CD4-positive, alpha-beta memory T cell (primary cell): Measurements from ENCODE around the gene MACROD2. TPM values are rescaled to one million over a fixed set of nuclear protein-coding genes. Genes with fewer than 3 reads are reported as not detected.
A peak's percentile ranks its signal among the peaks of the same experiment; 100 is the strongest.
"Not testable (repeated sequence)": the region's sequence is repeated elsewhere in the genome, so short reads cannot be mapped to it uniquely, and the experiment has no call there.

Source experiments
- CTCF ChIA-PET: fragments of 350-600 bp; sonication (Branson Sonifier 250); formaldehyde crosslinking; loops from one replicate; lab custom pipeline; 2021; ENCODE audit warnings: inconsistent platforms; ENCODE audit not compliant: partially characterized antibody; lab: Charles Lee
- POLR2A ChIA-PET: fragments of 350-600 bp; sonication (Branson Sonifier 250); formaldehyde crosslinking; loops from one replicate; lab custom pipeline; 2021; ENCODE audit not compliant: partially characterized antibody; lab: Charles Lee
- DNase-seq, 5 donors: peaks; one replicate each; pipeline versions ENCODE4 v3.0.0 to v3.0.0-alpha.2; 2020 to 2022; ENCODE audit warnings: mixed read lengths in 1 of 5
- H3K27ac ChIP-seq: one replicate; pipeline ENCODE4 v1.7.0; 2013; ENCODE audit warnings: low read depth, low read length
- H3K27me3 ChIP-seq: 2 replicates; pipeline ENCODE4 v1.7.0; 2013; ENCODE audit warnings: mild to moderate bottlenecking, low read length, moderate library complexity; ENCODE audit not compliant: insufficient read depth
- H3K36me3 ChIP-seq: 2 replicates; pipeline ENCODE4 v1.7.0; 2013; ENCODE audit warnings: mild to moderate bottlenecking, low read length, moderate library complexity; ENCODE audit not compliant: insufficient read depth
- H3K4me1 ChIP-seq: 2 replicates; pipeline ENCODE4 v1.7.0; 2013; ENCODE audit warnings: mild to moderate bottlenecking, low read length, moderate library complexity; ENCODE audit not compliant: insufficient read depth
- H3K4me3 ChIP-seq, 2 donors: one replicate each; pipeline ENCODE4 v1.7.0; 2013; ENCODE audit warnings: low read length in 2 of 2, mild to moderate bottlenecking in 1 of 2
- H3K9me3 ChIP-seq, 2 donors: one replicate each; pipeline ENCODE4 v1.7.0; 2013; ENCODE audit warnings: low read length in 2 of 2, control low read depth in 1 of 2; ENCODE audit not compliant: control insufficient read depth in 1 of 2
- H3K27ac Mint-ChIP-seq, 7 donors: one replicate each; pipeline ENCODE4 v1.8.0; 2020 to 2021; ENCODE audit warnings: mixed read lengths in 7 of 7, mild to moderate bottlenecking in 6 of 7, inconsistent platforms in 3 of 7, moderate library complexity in 3 of 7
- H3K27me3 Mint-ChIP-seq, 2 donors: one replicate each; pipeline ENCODE4 v1.8.0; 2020 to 2021; ENCODE audit warnings: mixed read lengths in 2 of 2
- H3K36me3 Mint-ChIP-seq, 2 donors: one replicate each; pipeline ENCODE4 v1.8.0; 2020 to 2021; ENCODE audit warnings: mixed read lengths in 2 of 2, inconsistent platforms in 1 of 2, mild to moderate bottlenecking in 1 of 2
- H3K4me1 Mint-ChIP-seq, 4 donors: one replicate each; pipeline ENCODE4 v1.8.0; 2020 to 2021; ENCODE audit warnings: mixed read lengths in 4 of 4, mild to moderate bottlenecking in 1 of 4
- H3K4me3 Mint-ChIP-seq, 8 donors: one replicate each; pipeline ENCODE4 v1.8.0; 2020 to 2021; ENCODE audit warnings: mixed read lengths in 8 of 8, mild to moderate bottlenecking in 7 of 8, moderate library complexity in 6 of 8, inconsistent platforms in 3 of 8
- H3K9me3 Mint-ChIP-seq, 8 donors: one replicate each; pipeline ENCODE4 v1.8.0; 2020 to 2021; ENCODE audit warnings: mixed read lengths in 8 of 8, mild to moderate bottlenecking in 5 of 8, inconsistent platforms in 3 of 8, moderate library complexity in 1 of 8
- intact Hi-C: fragments of 100-400 bp; cut with micrococcal nuclease; formaldehyde crosslinking; loops from one replicate; pipeline ENCODE4 v1.15.1; 2023
- polyA plus RNA-seq, 2 donors: library from polyadenylated mRNA; unstranded; fragments of 300-500 nt; fragmentation: Illumina TruSeq; gene quantifications; one replicate each; pipeline ENCODE4 v1.2.3, GENCODE V29; 2021
- total RNA-seq, 2 experiments: library from RNA; stranded (reverse); gene quantifications; one replicate each; pipeline ENCODE4 v1.2.3, GENCODE V29; 2021

The MACROD2 gene
- total and polyA plus RNA-seq, 4 experiments from 2014 or later, result not detected

GRCh38 chr20:14921513-14921912, 926.2 kb downstream of the MACROD2 start:
- H3K27me3 ChIP-seq, result no peaks in the 10 kb centered on the region
- CTCF ChIA-PET, result no interaction called here
- peaks cover 0 to 19% (median 10%) of the 10 kb centered on the region in 8 donors for H3K9me3 Mint-ChIP-seq
- H3K36me3 Mint-ChIP-seq, result no peaks in the 10 kb centered on the region
- no peak for DNase-seq
- no peaks in the 10 kb centered on the region for H3K4me1 Mint-ChIP-seq
- H3K4me1 ChIP-seq, result no peaks in the 10 kb centered on the region
- no peaks in the 10 kb centered on the region for H3K36me3 ChIP-seq
- H3K27ac Mint-ChIP-seq, result no peak overlapping the region
- intact Hi-C loops, result no loop called here
- H3K27me3 Mint-ChIP-seq, result no peaks in the 10 kb centered on the region
- H3K9me3 ChIP-seq, result no peaks in the 10 kb centered on the region
- no peak overlapping the region for H3K4me3 ChIP-seq
- POLR2A ChIA-PET, result no interaction called here
- no peak overlapping the region for H3K27ac ChIP-seq
- no peak overlapping the region for H3K4me3 Mint-ChIP-seq

DNA sequence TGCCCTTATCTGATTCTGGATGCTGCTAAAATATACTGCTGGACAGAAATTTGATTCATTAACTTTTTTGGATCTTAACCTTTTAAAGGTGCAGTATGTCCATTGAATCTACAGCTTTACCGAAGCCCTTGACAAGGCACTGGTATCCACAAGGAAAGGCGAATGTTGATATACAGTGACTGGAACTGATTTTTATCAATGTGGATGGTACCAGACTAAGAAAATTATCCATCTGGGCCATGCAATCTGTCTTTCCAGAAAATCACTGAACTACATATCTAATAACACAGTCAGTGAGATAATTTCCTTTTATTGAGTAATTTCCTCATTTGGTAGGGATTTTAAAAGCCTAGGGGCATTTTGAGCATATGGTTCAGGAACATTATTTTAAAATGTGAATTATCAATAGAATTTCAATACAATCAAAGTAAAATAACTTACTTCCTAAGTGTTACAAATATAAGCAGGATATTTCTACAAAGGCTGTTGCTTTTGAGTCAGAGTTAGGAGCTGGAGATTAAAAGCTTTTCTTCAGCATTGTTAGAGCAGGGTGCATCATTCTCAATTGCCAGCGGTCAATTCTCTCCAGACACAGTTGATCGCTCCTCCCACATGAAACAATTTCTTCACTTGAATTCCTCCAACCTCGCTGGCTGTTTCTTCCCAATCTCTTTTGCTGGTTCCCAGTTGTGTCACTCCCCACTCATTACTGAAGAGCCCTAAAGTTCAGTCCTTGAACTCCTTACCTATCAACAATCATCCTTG, 927.4 kb downstream of the MACROD2 start:
- H3K36me3 Mint-ChIP-seq, result no peaks in the 10 kb centered on the region
- H3K27me3 Mint-ChIP-seq, result no peaks in the 10 kb centered on the region
- no peaks in the 10 kb centered on the region for H3K27me3 ChIP-seq
- ChIA-PET POLR2A (no interaction called here), CTCF (no interaction called here)
- no peaks in the 10 kb centered on the region for H3K36me3 ChIP-seq
- no peaks in the 10 kb centered on the region for H3K4me1 Mint-ChIP-seq
- no peak overlapping the region for H3K4me3 ChIP-seq
- no peak overlapping the region for H3K4me3 Mint-ChIP-seq
- H3K27ac Mint-ChIP-seq, result no peak overlapping the region
- H3K27ac ChIP-seq, result no peak overlapping the region
- no peaks in the 10 kb centered on the region for H3K4me1 ChIP-seq
- intact Hi-C loops, result no loop called here
- peaks cover 0 to 17% (median 7%) of the 10 kb centered on the region in 8 donors for H3K9me3 Mint-ChIP-seq
- DNase-seq, result no peak
- no peaks in the 10 kb centered on the region for H3K9me3 ChIP-seq

DNA sequence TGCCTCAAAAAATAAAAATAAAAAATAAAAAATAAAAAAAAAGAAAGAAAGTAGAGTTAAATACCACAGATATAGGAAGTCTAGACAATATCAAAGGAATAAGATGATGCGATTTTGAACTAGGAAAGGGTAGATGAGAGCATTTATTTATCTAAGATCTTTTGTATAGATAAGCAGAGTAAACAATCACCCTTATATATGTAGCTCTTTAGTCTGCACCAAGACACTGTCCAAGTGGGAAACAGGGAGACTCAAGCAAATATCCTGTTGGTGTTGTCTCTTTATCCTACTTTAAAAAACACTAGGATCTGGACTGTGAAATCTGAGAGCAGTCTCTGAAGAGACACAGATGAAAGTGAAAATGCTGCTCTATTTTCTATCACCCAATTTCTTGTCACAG, 929.1 kb downstream of the MACROD2 start:
- H3K36me3 ChIP-seq, result no peaks in the 10 kb centered on the region
- intact Hi-C loops, result no loop called here
- no peak overlapping the region for H3K27ac ChIP-seq
- CTCF ChIA-PET, result no interaction called here
- H3K4me1 ChIP-seq, result no peaks in the 10 kb centered on the region
- H3K9me3 Mint-ChIP-seq, result peaks cover 0 to 18% (median 11%) of the 10 kb centered on the region in 8 donors
- H3K4me1 Mint-ChIP-seq, result no peaks in the 10 kb centered on the region
- no peaks in the 10 kb centered on the region for H3K27me3 ChIP-seq
- H3K27me3 Mint-ChIP-seq, result no peaks in the 10 kb centered on the region
- no peaks in the 10 kb centered on the region for H3K36me3 Mint-ChIP-seq
- no peaks in the 10 kb centered on the region for H3K9me3 ChIP-seq
- no peak overlapping the region for H3K27ac Mint-ChIP-seq
- H3K4me3 ChIP-seq, result no peak overlapping the region
- DNase-seq, result no peak
- H3K4me3 Mint-ChIP-seq, result no peak overlapping the region
- POLR2A ChIA-PET, result no interaction called here

DNA sequence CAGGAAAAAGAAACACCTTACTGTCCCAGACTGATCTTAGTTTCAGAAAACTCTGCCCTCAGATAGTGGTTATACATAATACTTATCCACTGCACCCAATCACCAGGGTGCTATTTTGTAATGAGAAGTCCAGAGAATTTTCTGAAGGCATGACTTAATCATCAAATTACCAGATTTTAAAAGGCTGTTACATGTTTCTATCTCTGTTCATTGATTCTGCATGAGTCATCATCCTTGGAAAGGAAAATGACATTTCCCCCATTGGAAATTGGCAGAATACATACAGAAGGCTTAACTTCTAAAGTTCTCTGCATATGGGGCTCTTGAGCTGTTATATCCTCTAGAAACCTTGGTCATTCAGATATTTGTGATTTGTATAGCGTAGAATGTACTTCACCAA, 930.0 kb downstream of the MACROD2 start:
- Histone ChIP-seq H3K4me3 (no peak overlapping the region), H3K4me1 (no peaks in the 10 kb centered on the region), H3K9me3 (no peaks in the 10 kb centered on the region), H3K27me3 (no peaks in the 10 kb centered on the region), H3K36me3 (no peaks in the 10 kb centered on the region), H3K27ac (no peak overlapping the region)
- Mint-ChIP-seq H3K4me1 (no peaks in the 10 kb centered on the region), H3K27me3 (no peaks in the 10 kb centered on the region), H3K9me3 (peaks cover 0 to 16% (median 12%) of the 10 kb centered on the region in 8 donors), H3K36me3 (no peaks in the 10 kb centered on the region), H3K27ac (no peak overlapping the region), H3K4me3 (no peak overlapping the region)
- ChIA-PET CTCF (no interaction called here), POLR2A (no interaction called here)
- intact Hi-C loops, result no loop called here
- no peak for DNase-seq

DNA sequence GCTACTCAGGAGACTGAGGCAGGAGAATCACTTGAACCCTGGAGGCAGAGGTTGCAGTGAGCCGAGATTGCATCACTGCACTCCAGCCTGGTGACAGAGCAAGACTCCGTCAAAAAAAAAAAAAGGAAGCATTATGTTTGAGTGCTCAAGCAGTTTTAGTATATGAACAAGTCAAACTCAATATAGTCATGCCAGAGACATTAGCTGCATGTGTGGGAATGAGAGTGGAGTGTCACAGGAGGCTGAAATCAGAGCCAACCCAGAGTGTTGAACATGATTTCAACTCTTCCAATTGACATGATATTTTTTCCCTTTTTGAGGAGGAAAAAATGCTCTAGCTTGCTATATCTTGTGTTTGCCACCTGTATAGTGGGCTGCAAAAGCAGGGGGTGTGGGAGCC, 931.1 kb downstream of the MACROD2 start:
- CTCF ChIA-PET, POLR2A ChIA-PET, H3K36me3 Mint-ChIP-seq, H3K4me3 ChIP-seq, H3K27me3 ChIP-seq, DNase-seq, intact Hi-C loops, H3K4me3 Mint-ChIP-seq, H3K9me3 ChIP-seq, H3K36me3 ChIP-seq, H3K27ac ChIP-seq, H3K4me1 Mint-ChIP-seq, H3K27me3 Mint-ChIP-seq, H3K4me1 ChIP-seq: not testable (repeated sequence)
- peak overlapping the region in 1 of 7 donors; percentile 36 for H3K27ac Mint-ChIP-seq
- H3K9me3 Mint-ChIP-seq, result peaks cover 0 to 18% (median 12%) of the 10 kb centered on the region in 8 donors

- intact Hi-C loops, result no loop called here
- H3K4me3 Mint-ChIP-seq, result no peak overlapping the region
- H3K36me3 Mint-ChIP-seq, result no peaks in the 10 kb centered on the region
- Histone ChIP-seq H3K27ac (no peak overlapping the region), H3K9me3 (no peaks in the 10 kb centered on the region), H3K36me3 (no peaks in the 10 kb centered on the region), H3K4me3 (no peak overlapping the region), H3K27me3 (no peaks in the 10 kb centered on the region), H3K4me1 (no peaks in the 10 kb centered on the region)
- H3K27me3 Mint-ChIP-seq, result no peaks in the 10 kb centered on the region
- H3K9me3 Mint-ChIP-seq, result peaks cover 0 to 20% (median 11%) of the 10 kb centered on the region in 8 donors
- no peaks in the 10 kb centered on the region for H3K4me1 Mint-ChIP-seq
- CTCF ChIA-PET, result no interaction called here
- POLR2A ChIA-PET, result no interaction called here
- H3K27ac Mint-ChIP-seq, result no peak overlapping the region
- DNase-seq, result no peak
Measured at GRCh38 chr20:14928083-14928482, 932.8 kb downstream of the MACROD2 start.

DNA sequence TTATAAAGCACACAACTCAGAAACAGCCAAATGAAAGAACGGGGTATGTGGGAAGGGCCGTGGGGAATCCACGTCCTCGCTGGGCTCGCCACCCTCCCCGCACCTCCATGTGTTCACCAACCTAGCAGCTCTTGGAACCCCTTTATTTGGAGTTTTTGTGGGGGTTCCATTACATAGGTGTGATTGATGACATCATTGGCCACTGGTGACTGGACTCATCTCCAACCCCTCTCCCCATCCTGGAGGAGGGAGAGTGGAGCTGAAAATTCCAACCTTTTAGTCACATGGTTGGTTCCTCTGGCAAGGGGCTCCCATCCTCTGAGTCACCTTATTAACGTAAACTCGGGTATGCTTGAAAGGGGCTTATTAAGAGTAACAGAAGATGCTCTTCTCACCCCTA, 934.1 kb downstream of the MACROD2 start:
- Mint-ChIP-seq H3K4me3 (no peak overlapping the region), H3K36me3 (no peaks in the 10 kb centered on the region), H3K9me3 (peaks cover 4 to 21% (median 9%) of the 10 kb centered on the region in 8 donors), H3K27ac (no peak overlapping the region), H3K4me1 (no peaks in the 10 kb centered on the region), H3K27me3 (no peaks in the 10 kb centered on the region)
- Histone ChIP-seq H3K9me3 (no peaks in the 10 kb centered on the region), H3K4me3 (no peak overlapping the region), H3K27me3 (no peaks in the 10 kb centered on the region), H3K4me1 (no peaks in the 10 kb centered on the region), H3K27ac (no peak overlapping the region), H3K36me3 (no peaks in the 10 kb centered on the region)
- ChIA-PET CTCF (no interaction called here), POLR2A (no interaction called here)
- no peak for DNase-seq
- intact Hi-C loops, result no loop called here
